Neural cell (in vitro differentiated cells): ENCODE measurements around the gene FYCO1. TPM values are rescaled to one million over a fixed set of nuclear protein-coding genes. Genes with fewer than 3 reads are reported as not detected.

Experiments used
- H2AFZ ChIP-seq: fragments of 200-600, 300-800 bp; sonication (generic), shearing (Covaris generic); 2 replicates; pipeline ENCODE4 v1.6.0; 2014; ENCODE audit warnings: low read depth, mild to moderate bottlenecking, antibody characterized with exemption, low read length, moderate library complexity
- H3F3A ChIP-seq: fragments of 200-600 bp; shearing (Covaris generic); 2 replicates; pipeline ENCODE4 v1.6.1; 2016; ENCODE audit warnings: mild to moderate bottlenecking, moderate library complexity, mixed read lengths, antibody characterized with exemption, low read length; ENCODE audit not compliant: insufficient read depth, poor library complexity, severe bottlenecking
- H3K27ac ChIP-seq: fragments of 200-600, 300-800 bp; sonication (generic), shearing (Covaris generic); 2 replicates; pipeline ENCODE4 v1.5.1; 2014; ENCODE audit warnings: mild to moderate bottlenecking, low read length, moderate library complexity
- H3K27me3 ChIP-seq: fragments of 300-800, 200-600 bp; sonication (generic), shearing (Covaris generic); 2 replicates; pipeline ENCODE4 v1.6.0; 2014; ENCODE audit warnings: mild to moderate bottlenecking, low read depth, low read length, moderate library complexity; ENCODE audit not compliant: insufficient read depth
- H3K36me3 ChIP-seq: fragments of 300-800, 200-600 bp; sonication (generic), shearing (Covaris generic); 2 replicates; pipeline ENCODE4 v1.5.1; 2014; ENCODE audit warnings: mild to moderate bottlenecking, antibody characterized with exemption, low read length, moderate library complexity; ENCODE audit not compliant: insufficient read depth
- H3K4me2 ChIP-seq: fragments of 300-800, 200-600 bp; sonication (generic), shearing (Covaris generic); 2 replicates; pipeline ENCODE4 v1.6.0; 2014; ENCODE audit warnings: mild to moderate bottlenecking, low read length
- H3K4me3 ChIP-seq: fragments of 300-800, 200-600 bp; sonication (generic), shearing (Covaris generic); 2 replicates; pipeline ENCODE4 v1.5.1; 2014; ENCODE audit warnings: mild to moderate bottlenecking, low read length, moderate library complexity
- H3K79me2 ChIP-seq: fragments of 200-600 bp; shearing (Covaris generic); replicated peaks from 2 replicates; pipeline ENCODE4 v1.6.0; 2014; ENCODE audit warnings: mild to moderate bottlenecking, low read length, moderate library complexity; ENCODE audit not compliant: insufficient read depth
- H3K9ac ChIP-seq: fragments of 300-800, 200-600 bp; sonication (generic), shearing (Covaris generic); 2 replicates; pipeline ENCODE4 v1.6.1; 2016; ENCODE audit warnings: mild to moderate bottlenecking, low read length, mixed read lengths
- H3K9me2 ChIP-seq: fragments of 200-600 bp; shearing (Covaris generic); 2 replicates; pipeline ENCODE4 v1.6.1; 2016; ENCODE audit warnings: mild to moderate bottlenecking, low read length, mixed read lengths; ENCODE audit not compliant: insufficient read depth
- H3K9me3 ChIP-seq: fragments of 200-600, 300-800 bp; sonication (generic), shearing (Covaris generic); 2 replicates; pipeline ENCODE4 v1.6.1; 2016; ENCODE audit warnings: mild to moderate bottlenecking, mixed run types, low read length, moderate library complexity, mixed read lengths
- H4K20me1 ChIP-seq: fragments of 200-600 bp; shearing (Covaris generic); 2 replicates; pipeline ENCODE4 v1.6.1; 2016; ENCODE audit warnings: mild to moderate bottlenecking, mixed run types; ENCODE audit not compliant: insufficient read depth
- CTCF ChIP-seq: fragments of 450-650 bp; IDR thresholded peaks from 2 replicates; pipeline ENCODE4 v1.5.1; 2014; ENCODE audit warnings: antibody characterized with exemption, mild to moderate bottlenecking, moderate library complexity; ENCODE audit not compliant: poor library complexity, severe bottlenecking
- EP300 ChIP-seq: fragments of 450-650 bp; conservative IDR thresholded peaks from 2 replicates; pipeline ENCODE4 v1.6.1; 2014; ENCODE audit warnings: antibody characterized with exemption, mild to moderate bottlenecking, moderate library complexity; ENCODE audit not compliant: poor library complexity, severe bottlenecking
- EZH2 ChIP-seq: fragments of 200-600, 300-800 bp; shearing (Covaris generic), sonication (generic); IDR thresholded peaks from 2 replicates; pipeline ENCODE4 v1.6.1; 2014; ENCODE audit warnings: antibody characterized with exemption, low read length, borderline replicate concordance, mild to moderate bottlenecking; ENCODE audit not compliant: insufficient read depth, poor library complexity, severe bottlenecking
- MXI1 ChIP-seq: fragments of 450-650 bp; conservative IDR thresholded peaks from 2 replicates; pipeline ENCODE4 v1.6.1; 2014; ENCODE audit warnings: antibody characterized with exemption, mild to moderate bottlenecking; ENCODE audit not compliant: poor library complexity, severe bottlenecking
- POLR2AphosphoS5 ChIP-seq: IDR thresholded peaks from 2 replicates; pipeline ENCODE4 v1.6.1; 2012
- RAD21 ChIP-seq: fragments of 450-650 bp; conservative IDR thresholded peaks from 2 replicates; pipeline ENCODE4 v1.6.1; 2014; ENCODE audit warnings: antibody characterized with exemption, mild to moderate bottlenecking, moderate library complexity
- REST ChIP-seq: IDR thresholded peaks from 2 replicates; pipeline ENCODE4 v1.6.1; 2012; ENCODE audit warnings: borderline replicate concordance
- SMC3 ChIP-seq: fragments of 450-650 bp; conservative IDR thresholded peaks from 2 replicates; pipeline ENCODE4 v1.6.1; 2014; ENCODE audit warnings: antibody characterized with exemption, mild to moderate bottlenecking, moderate library complexity; ENCODE audit not compliant: poor library complexity
- TAF1 ChIP-seq: IDR thresholded peaks from 2 replicates; pipeline ENCODE4 v1.6.1; 2012; ENCODE audit warnings: low read depth
- polyA plus RNA-seq: library from polyadenylated mRNA; depleted of rRNA; stranded (reverse); fragments of >200 nt; gene quantifications from 2 replicates; pipeline ENCODE4 v1.2.3, GENCODE V29; 2014

The FYCO1 gene
- polyA plus RNA-seq, 1 donor from 2014 or later: 0.12 TPM

- no peak overlapping the region for H3K4me3 ChIP-seq
- no peaks in the 10 kb centered on the region for H3K36me3 ChIP-seq
- no peak overlapping the region for H3K4me2 ChIP-seq
- H4K20me1 ChIP-seq: no peaks in the 10 kb centered on the region
- no peaks in the 10 kb centered on the region for H3K9me3 ChIP-seq
- no peak for TF ChIP-seq MXI1
- no peak for TF ChIP-seq CTCF
- no peak for TF ChIP-seq RAD21
- no peak for TF ChIP-seq TAF1
- no peak for TF ChIP-seq EZH2
- TF ChIP-seq REST: no peak
- TF ChIP-seq EP300: no peak
- TF ChIP-seq POLR2AphosphoS5: no peak
- no peak for TF ChIP-seq SMC3
- H3K9me2 ChIP-seq: no peaks in the 10 kb centered on the region
- no peak overlapping the region for H3K9ac ChIP-seq
- H2AFZ ChIP-seq: no peak overlapping the region
- H3F3A ChIP-seq: no peaks in the 10 kb centered on the region
- no peaks in the 10 kb centered on the region for H3K79me2 ChIP-seq
- no peaks in the 10 kb centered on the region for H3K27me3 ChIP-seq
- H3K27ac ChIP-seq: no peak overlapping the region
These were observed 73.6 kb downstream of the FYCO1 start for GRCh38 chr3:45922039-45922326.

GRCh38 chr3:45921158-45922038 lies 74.2 kb downstream of the FYCO1 start:
- Histone ChIP-seq H3K27ac (no peak overlapping the region), H3K9ac (no peak overlapping the region), H3K79me2 (no peaks in the 10 kb centered on the region), H3F3A (no peaks in the 10 kb centered on the region), H2AFZ (no peak overlapping the region), H3K4me3 (no peak overlapping the region), H3K4me2 (no peak overlapping the region), H4K20me1 (no peaks in the 10 kb centered on the region), H3K27me3 (no peaks in the 10 kb centered on the region), H3K36me3 (no peaks in the 10 kb centered on the region), H3K9me3 (no peaks in the 10 kb centered on the region), H3K9me2 (no peaks in the 10 kb centered on the region)
- TF ChIP-seq EZH2 (no peak), REST (no peak), SMC3 (no peak), TAF1 (no peak), RAD21 (no peak), MXI1 (no peak), CTCF (no peak), POLR2AphosphoS5 (no peak), EP300 (no peak)
